ENCODE data around the gene FBXL17. TPM values are rescaled to one million over a fixed set of nuclear protein-coding genes. Genes with fewer than 3 reads are reported as not detected.

FBXL17 gene
- polyA plus RNA-seq, 1 experiment, result 5.3 TPM

- no peaks in the 10 kb centered on the region for H3K36me3 ChIP-seq (ENCODE audit: control insufficient read depth, insufficient read depth, low read length)
- ChIA-PET CTCF (no interaction called here), POLR2A (no interaction called here)
- no peaks in the 10 kb centered on the region for H3K27me3 ChIP-seq (ENCODE audit: control insufficient read depth, insufficient read depth, low read length)
- TF ChIP-seq CTCF (IDR thresholded peaks at IDR 0.05; ENCODE audit: insufficient read depth, low read depth, low read length), result no peak
- DNase-seq (ENCODE audit: low read depth), result no peak
- no peak overlapping the region for H3K4me3 ChIP-seq (ENCODE audit: low read depth, low read length)
Observed at GRCh38 chr5:108312258-108312657, 69.6 kb downstream of the FBXL17 start.

DNA sequence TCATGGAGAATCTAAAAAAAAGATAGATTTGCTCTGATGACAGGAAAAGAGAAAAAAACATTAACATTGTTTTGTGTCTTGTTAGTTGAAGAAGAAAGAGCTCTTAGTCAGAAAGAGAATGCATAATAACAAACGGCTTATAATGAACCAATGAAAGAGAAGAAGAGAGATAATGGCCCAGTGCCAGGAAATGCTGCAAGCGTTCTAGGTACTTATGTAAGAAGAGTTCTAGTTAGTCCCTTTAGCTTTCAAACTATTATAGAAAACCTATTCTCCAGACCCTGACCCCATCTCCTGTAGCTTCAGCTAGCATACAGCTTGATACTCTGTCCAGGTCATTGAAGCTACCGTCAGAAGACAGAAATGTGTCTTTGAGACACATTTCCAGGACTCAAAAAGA lies 70.2 kb downstream of the FBXL17 start:
- Histone ChIP-seq H3K36me3 (ENCODE audit: control insufficient read depth, insufficient read depth, low read length) (no peaks in the 10 kb centered on the region), H3K4me3 (ENCODE audit: low read depth, low read length) (no peak overlapping the region), H3K27me3 (ENCODE audit: control insufficient read depth, insufficient read depth, low read length) (no peaks in the 10 kb centered on the region)
- ChIA-PET CTCF (no interaction called here), POLR2A (no interaction called here)
- DNase-seq (ENCODE audit: low read depth), result no peak
- no peak for TF ChIP-seq CTCF (IDR thresholded peaks at IDR 0.05; ENCODE audit: insufficient read depth, low read depth, low read length)

- Histone ChIP-seq H3K4me3 (ENCODE audit: low read depth, low read length) (no peak overlapping the region), H3K36me3 (ENCODE audit: control insufficient read depth, insufficient read depth, low read length) (no peaks in the 10 kb centered on the region), H3K27me3 (ENCODE audit: control insufficient read depth, insufficient read depth, low read length) (no peaks in the 10 kb centered on the region)
- POLR2A ChIA-PET, result no interaction called here
- no peak for DNase-seq (ENCODE audit: low read depth)
- CTCF ChIA-PET, result no interaction called here
- no peak for TF ChIP-seq CTCF (IDR thresholded peaks at IDR 0.05; ENCODE audit: insufficient read depth, low read depth, low read length)
Observed at GRCh38 chr5:108303611-108304010, 78.3 kb downstream of the FBXL17 start.

GRCh38 chr5:108303086-108303485 lies 78.8 kb downstream of the FBXL17 start:
- Histone ChIP-seq H3K36me3 (ENCODE audit: control insufficient read depth, insufficient read depth, low read length) (no peaks in the 10 kb centered on the region), H3K4me3 (ENCODE audit: low read depth, low read length) (no peak overlapping the region), H3K27me3 (ENCODE audit: control insufficient read depth, insufficient read depth, low read length) (no peaks in the 10 kb centered on the region)
- POLR2A ChIA-PET, result no interaction called here
- DNase-seq (ENCODE audit: low read depth), result no peak
- CTCF ChIA-PET, result no interaction called here
- TF ChIP-seq CTCF (IDR thresholded peaks at IDR 0.05; ENCODE audit: insufficient read depth, low read depth, low read length), result no peak

DNA sequence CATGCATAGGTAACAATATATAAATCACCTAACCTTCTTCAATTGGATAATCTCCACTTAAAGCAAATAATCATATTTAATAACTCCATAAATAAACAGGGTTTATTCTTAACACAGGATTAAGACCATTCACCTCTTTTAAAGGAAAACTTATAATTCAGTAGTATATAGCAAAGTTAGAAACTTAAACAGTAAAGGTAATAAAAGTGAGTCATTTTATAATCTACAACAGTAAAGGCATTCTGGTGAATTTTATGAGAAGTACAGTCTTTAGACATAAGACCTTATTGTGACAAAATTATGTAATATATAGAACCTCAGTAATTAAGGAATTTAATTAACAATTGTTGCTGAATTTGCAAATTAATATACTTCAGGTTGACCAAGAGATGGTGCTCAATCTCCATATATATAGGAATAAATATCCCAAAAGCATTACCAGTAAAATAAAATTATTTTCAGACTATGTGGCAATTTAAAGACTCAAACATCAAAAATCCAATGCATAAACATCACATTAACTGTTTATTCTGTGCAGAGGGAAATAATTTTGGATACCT lies 84.8 kb downstream of the FBXL17 start:
- ChIA-PET CTCF (no interaction called here), POLR2A (no interaction called here)
- no peak for DNase-seq (ENCODE audit: low read depth)
- no peaks in the 10 kb centered on the region for H3K27me3 ChIP-seq (ENCODE audit: control insufficient read depth, insufficient read depth, low read length)
- no peaks in the 10 kb centered on the region for H3K36me3 ChIP-seq (ENCODE audit: control insufficient read depth, insufficient read depth, low read length)
- no peak for TF ChIP-seq CTCF (IDR thresholded peaks at IDR 0.05; ENCODE audit: insufficient read depth, low read depth, low read length)
- no peak overlapping the region for H3K4me3 ChIP-seq (ENCODE audit: low read depth, low read length)
